GM21381 (cell line): ENCODE measurements around the gene LRMDA.

ENCODE experiments used
- ATAC-seq: cut with Tn5 transposase; IDR thresholded peaks from one replicate; pipeline ENCODE4 v1.9.1; 2021; ENCODE audit warnings: mild to moderate bottlenecking, moderate library complexity; ENCODE audit not compliant: unreplicated experiment

Gene LRMDA

DNA sequence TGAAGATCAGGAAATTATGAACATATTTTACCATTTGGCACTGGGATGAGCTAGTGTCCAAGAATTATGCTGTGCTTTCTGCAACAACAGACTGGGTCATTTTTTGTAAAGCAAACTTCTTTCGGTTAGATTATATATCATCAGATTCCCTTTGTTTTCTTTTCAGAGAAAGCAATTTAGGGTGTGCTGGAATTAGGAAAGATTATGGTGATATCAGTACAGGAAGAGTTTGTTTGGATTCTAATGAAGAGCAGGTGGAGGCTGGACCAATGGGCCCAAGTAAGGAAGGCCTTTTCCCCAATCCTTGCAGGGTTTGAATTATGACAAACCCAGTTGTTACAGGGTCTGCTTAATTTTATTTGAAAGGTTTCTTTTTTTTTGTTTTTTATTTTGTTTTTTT lies 1113.4 kb downstream of the LRMDA start:
- ATAC-seq: no peak

DNA sequence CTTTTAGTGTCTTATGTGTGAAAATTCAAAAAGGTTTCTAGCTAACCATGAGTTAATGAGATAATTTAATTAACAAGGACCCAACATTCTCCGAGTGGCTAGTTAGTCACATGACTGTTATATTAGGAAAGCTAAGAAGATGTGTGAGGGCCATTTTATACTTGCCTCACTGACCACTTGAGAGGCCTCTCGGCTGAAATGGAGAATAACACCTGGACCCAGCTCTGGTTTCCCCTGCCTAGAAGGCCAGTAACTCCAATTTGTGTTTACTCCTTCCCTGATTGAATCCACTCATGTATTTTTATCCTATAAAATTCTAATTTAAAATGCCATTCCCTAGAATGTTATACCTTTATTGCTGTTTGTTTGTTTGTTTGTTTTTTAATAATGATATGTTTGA lies 1115.0 kb downstream of the LRMDA start:
- ATAC-seq: no peak

DNA sequence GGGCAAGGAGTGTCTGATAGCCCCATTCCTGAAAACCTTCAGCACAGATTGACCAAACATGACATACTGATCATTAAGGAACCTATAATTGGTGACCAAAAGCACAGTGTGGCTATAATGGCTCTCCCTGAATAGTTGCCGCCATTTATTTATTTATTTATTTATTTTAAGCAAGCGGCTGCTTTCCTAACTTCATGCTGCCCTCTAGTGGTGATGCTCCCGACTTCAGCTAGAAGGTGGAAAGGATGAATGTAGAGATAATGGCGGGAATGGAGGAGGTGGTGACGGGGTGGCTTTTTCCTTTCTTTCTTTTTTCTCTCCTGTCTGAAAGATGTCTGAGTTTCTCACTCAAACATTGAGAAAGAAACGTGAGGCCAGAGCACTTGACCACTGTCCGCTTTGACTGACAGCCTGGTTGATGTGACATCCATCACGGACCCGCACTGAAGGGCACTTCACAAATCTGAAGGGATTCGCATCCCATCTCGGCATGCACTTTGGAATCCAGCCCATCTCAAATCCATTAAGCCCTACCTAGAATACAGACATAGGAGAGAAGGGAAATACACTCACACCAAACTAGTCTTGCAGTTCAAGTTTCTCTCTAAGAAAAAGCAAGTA lies 1116.0 kb downstream of the LRMDA start:
- no peak for ATAC-seq

DNA sequence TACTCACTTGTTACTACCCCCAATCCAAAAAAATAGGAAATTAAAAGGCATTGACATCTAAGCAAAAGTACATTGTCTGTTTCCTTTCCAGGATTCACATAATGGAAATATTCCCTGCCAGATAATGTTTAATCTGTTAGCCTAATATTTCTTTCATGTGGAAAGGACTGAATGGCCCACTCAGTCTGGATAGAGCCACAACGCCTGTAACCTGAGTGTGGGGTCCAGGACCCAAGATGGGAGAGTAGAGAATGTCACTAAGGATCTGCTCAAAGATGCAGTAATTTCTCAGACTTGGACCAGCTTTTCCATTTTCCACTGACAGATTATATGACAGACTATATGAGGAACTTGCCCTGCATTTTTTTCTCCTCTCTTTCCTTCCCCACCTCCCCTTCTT lies 1117.3 kb downstream of the LRMDA start:
- ATAC-seq: no peak

DNA sequence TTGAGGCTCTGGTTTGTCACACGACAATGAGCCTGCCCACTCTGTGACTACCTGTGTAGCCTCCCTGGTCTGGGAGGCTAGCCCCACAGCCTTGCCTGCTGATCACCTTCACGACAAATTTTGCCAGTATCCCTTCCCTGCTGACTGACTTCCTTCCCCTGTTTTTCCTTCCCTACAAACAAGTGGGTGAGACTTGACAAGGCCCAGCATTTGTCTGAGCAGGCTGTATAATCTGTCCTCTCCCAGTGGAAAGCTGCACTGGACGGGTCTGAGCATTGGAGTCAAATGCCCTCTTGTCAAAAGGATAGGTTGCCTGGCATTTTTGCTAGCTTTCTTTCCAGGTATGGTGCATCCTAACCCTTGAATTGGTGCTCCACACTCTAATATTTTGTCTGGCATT lies 1117.7 kb downstream of the LRMDA start:
- ATAC-seq: no peak

DNA sequence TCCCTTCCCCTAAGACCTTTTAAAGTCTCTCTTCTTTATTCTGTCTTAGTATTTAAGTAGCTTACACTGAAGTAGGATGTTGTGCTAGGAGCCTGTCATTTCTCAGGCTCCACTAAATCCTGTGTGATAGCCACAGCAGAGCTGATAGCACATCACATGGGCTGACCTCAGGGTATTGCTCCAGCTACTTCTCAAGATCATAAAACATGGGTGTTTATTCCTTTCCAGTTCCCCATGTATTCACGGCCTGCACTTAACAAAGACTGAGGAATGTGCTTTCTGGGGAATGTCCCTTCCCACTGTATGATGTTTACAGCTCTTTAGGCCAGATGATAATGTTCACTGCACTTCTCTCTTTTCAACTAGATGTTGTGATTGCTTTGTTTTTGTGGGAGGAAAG lies 1119.4 kb downstream of the LRMDA start:
- no peak for ATAC-seq

DNA sequence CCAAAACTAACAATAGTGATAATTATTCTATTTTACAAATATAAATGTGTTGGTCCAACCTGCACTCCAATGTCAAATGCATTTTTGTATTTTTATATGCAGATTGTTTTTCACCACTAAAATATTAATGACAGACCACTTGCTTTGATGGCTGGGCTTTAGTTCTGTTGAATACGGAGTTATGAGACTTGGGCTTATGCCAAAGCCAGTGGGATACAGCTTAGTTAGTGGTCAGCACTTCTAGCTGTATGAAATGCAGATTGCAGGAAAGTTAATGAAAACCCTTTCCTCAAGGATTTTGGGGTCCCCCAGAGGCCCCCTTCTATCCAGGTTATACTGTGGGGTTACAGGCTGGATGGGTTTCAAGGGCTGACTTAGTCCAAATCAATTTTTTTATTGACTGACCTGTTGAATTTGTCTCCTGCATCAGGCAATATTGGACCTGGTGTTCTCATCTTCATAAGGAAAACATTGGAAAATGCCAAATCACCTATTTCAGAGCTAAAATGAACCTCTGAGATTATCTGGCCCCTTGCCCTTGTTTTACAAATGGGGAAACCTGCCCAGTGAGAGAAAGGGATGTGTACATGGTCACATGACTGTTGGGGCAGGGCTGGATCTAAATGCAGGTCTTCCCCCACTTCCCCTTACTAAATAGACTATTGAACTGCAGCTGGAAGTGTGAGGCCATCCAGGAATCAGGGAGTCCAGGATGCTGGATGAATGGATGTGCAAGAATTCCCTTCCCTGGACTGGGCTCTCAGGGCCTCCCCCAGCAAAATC lies 1120.9 kb downstream of the LRMDA start:
- no peak for ATAC-seq

DNA sequence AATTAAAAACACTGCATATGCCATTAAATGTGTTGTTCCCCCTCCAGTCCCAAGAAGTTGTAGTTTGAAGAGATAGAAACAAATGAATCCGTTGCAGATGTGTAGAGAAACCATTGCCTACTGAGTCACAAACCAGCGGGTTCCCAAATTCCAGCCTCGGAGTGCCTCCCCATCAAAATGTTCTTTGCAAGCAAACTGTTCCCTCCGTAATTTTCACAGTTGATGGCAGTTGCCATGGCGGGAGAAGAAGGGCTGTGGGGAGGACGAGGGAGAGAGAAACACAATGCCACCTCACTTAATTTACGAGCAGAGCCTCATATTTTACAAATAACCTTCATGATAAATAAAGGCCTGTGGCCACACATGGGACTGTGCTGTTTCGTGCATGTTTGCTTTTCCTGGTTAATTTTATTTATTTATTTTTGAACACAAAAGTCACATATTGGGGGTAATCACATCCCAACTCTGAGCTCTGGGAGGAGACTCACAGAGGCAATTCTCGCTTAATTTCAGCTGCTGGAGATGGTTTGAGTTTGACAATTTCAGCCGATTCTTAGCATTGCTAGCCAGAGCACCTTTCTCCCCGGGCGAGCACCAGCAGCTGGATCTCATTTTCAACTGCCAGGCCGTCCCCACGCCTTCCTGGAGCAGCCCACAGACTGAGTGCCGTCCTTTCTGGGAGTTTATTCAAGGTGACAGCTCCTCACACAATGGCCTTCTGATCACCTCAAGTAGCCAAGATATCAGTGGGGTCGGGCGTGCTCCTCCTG lies 1122.0 kb downstream of the LRMDA start:
- ATAC-seq: no peak

DNA sequence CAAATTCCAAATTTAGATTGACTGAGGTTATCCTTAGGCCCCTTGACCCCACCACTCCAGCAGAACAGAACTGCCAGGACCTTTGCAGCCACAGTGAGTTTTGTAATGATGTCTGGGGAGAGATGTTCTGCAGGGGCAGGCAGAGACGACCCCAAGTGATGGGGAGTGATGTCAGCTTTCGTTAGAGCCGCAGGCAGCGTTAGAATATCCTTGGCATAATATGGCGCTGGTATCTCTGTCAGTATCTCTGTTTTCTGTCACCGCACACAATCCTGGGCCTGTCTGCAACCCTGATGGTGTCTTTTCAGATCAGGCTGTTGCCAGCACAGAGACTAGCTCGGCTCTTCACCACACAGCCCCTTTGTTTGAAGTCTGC lies 1122.6 kb downstream of the LRMDA start:
- ATAC-seq: no peak

DNA sequence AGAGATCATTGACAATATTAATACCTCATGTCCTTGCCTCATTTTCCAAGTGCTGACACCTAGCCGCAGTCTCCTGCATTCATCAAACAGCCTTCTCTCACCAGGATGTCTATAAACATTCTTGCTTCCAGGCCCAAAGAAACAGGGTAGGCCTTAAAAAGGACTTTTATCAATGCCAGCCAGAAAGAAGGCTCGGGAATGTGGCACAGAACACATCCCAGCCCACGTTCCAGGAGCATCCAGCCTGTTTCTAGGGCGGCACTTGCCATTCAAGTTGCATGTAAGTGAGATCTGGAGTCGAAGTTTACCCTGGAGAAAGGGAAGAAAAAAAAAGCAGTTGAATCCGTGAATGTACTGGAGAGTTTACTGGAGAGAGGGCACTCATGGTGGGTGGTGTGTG lies 1123.1 kb downstream of the LRMDA start:
- no peak for ATAC-seq

DNA sequence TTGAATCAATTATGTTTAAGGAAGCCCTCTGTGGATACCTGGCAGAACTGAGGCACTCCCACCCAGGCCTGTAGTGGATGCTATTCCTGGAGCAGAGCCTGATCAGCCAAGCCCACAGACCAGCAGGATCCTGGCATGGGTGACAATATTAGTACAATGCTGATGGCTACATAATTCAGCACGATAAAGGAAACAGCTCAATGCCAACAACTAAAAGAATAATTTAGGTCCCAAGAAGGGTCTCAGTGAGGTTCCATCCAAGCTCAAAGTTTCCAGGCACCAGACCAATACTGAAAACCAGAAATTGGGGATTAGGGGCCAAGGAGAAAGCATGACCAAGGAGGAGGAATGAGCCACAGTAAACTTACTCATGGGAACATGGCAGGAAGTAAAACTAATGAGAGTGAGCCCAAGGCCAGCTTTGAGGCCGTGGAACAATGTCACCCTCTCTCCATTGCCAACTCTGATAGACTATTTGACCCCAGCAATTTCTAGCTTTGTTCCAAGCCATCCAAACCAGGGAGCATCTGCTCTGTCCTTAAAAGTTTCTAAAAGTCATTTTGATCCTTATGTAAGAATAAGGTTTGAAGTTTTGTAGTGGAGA lies 1123.7 kb downstream of the LRMDA start:
- no peak for ATAC-seq

DNA sequence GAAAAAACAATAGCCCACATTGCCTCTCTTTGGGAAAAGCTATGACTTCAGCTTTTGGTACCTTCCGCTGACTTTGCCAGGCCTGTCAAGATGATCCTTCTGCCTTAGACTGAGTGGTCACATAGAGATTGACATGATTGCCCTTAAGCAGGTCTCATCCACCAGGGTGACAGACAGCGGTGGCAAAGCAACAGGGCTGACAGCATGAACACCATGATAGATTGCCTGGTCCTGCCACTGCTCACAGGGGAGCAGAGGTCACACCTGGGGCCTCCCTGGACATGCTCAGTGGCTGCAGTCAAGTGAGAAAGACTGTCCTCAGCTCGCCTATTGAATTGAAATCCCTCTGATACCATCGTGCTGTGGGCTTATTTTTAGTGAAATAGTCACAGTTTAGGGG lies 1125.9 kb downstream of the LRMDA start:
- ATAC-seq: no peak

DNA sequence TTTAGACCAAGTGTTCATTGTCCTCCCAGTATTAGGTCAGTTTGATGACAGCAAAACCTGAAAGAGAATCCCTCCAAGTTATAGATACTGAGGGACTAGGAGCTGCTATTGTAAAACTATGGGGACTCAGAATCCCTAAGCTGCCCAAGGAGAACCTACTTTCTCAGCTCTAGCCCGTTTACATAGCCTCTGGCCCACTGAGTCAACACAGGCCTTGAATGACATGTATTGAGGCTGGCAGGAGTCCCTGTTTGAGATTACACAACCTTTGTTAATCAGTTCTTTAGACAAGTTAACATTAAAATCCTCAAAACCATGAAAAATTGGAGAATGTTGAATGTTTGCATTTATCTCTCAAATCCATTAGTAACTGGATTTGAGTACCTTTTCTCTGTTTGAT lies 1127.2 kb downstream of the LRMDA start:
- no peak for ATAC-seq

DNA sequence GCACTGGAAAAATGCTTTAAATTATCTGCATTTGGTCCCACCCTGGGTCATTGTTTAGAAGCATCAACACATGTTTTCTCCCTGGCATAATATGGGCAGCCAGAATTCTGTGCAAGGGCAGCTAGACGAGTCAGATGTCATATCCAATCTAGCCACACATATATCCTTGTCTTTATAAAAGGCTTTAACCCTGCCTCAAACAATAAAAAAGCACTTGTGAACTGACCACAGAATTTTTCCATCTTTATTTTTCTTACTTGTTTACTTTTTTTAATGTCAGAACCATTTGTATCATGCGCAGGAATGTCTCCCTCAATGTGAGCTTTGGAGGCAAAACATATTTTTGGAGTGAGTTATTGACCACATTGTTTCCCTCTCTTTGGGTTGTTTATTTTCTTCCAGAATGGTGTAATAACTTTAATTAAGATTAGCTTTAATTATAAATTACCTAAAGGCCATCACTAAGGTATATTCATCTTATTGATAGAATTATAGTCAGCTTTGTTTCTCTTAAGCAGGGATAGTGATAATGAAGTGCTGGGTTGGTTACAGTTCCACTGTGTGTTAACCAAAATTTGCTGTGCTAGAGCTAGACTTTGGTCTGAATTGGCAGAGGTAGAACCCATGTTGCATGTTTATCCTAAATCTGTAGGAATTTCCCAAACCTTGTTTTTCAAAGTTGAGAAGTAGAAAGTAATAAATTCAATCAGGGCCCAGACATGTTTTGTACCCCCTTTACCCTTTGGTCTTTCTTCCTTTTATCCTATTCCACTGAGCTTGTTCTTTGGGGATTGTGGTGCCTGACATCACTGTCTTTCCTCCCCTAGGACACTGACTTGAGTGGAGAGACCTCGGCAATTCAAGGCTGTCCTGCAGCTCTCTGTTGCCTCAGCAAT lies 1127.8 kb downstream of the LRMDA start:
- ATAC-seq: no peak

DNA sequence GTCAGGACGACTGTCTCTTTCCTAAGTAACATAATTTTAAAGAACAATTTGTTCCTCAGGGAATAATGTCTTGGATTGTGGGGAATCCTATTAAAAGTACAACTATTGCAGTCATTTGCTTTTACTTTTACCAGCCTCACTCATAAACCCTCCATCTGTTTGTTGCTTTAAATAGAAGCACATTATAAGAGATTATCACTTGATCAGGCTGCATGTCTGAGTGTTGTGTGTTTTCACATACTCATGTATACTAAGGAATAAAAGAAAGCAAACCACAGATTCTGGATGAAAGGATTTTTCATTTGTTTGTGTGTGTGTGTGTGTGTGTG lies 1128.4 kb downstream of the LRMDA start:
- no peak for ATAC-seq

DNA sequence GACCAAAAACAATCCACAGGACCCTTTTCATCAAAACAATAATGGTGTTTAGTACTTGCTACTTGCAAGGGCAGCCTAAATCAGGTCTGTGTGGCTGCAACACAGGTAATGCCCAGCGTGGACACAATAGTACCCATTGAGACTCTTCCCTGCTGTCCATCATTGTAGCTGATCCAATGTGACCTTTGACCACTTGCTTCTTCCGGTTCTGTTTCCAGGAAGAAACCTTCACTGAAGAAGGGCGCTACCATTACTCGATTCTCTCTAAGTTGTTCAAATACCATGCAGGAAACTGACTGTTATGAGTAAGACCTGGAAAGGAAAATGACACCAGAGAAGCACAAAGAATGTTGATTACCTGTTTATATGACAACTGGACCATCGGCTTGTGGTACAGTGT lies 1128.9 kb downstream of the LRMDA start:
- ATAC-seq: no peak

DNA sequence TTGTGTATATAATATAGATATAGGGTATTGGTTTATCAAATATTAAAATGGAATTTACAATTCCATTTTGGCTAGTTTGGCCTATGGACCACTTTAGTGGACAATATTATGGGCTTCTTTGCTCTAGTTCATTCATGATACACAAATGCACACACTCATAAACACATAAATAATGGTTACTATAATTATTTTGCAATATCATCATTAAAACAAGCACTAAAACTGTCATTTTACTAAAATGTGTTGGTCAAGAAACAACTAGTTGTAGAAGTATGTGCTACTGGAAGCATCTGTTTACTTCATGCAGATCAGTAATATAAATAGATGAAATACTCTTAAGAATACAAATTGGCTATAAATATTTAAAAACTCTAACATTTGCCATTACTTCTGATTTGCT lies 1131.9 kb downstream of the LRMDA start:
- ATAC-seq: no peak

DNA sequence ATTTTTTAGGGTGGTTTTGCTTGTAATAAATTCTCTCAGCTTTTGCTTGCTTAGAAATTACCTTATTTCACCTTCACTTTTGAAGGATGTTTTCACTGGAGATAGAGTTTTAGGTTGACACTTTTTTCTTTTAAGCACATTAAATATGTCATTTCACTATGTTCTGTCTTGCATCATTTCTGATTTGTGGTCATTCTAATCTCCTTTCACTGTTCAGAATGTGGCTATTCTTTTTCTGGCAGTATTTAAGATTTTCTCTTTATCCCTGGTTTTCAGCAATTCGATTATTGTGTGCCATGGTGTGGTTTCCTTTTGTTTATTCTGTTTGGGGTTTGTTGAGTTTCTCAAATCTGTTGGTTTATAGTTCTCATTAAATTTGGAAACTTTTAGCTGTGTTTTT lies 1140.6 kb downstream of the LRMDA start:
- ATAC-seq: no peak

DNA sequence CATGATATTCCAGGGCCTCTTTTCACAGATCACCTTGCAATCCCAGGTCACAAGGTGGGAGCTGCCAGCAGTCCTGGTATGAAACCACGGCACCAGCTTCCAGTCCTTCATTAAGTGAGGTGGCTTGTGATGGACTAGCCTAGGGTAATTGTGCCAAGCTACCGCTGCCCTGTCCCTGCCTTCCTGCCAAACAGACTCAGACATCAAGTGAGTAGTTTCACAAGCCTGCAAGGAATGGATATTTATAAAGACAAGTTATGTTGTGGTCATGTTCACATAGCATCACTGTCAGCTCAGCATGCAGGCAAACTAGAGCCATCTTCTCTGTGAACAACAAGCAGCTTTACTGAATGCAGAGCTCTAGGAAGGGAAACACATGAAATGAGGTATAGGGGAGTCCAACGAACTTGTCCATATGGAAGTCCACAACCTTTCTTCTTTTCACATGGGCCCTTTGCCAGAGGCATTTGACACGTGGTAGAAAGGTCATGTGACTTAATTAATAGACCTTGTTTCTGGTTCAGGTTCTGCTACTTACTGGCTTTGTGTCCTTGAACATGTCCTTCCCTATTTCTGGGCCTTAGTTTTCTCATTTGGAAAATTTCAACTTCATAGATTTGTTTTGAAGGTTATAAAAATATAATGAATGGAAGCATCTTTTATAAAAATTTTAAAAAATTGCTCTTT lies 1145.0 kb downstream of the LRMDA start:
- no peak for ATAC-seq

DNA sequence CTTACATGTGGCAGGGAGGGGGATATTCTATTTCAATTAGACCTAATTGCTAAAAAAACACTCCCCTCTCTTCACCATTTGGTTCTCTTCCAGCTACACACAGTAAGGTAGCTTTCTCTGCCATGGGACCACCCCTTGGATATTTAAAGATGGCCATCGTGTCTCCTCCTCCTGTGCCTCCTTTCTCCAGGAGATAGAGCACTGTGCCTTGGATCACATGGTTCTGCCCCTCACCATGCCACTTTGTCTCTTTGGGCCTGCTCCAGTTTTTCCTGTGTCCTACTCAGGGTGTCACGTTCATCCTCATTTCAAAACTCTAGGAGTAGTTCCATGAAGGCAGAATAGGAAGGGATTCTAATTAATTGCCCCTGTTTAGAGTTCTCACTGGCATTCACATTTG lies 1146.0 kb downstream of the LRMDA start:
- ATAC-seq: no peak
